ENCODE data around the gene RPS21.
A peak's percentile ranks its signal among the peaks of the same experiment; 100 is the strongest.

RPS21 gene

GRCh38 chr20:62396367-62397239, 9.7 kb downstream of the RPS21 start:
- no peak for DNase-seq (ENCODE audit: low read depth)

GRCh38 chr20:62398120-62398821, 11.4 kb downstream of the RPS21 start:
- DNase-seq (ENCODE audit: low read depth), result no peak

GRCh38 chr20:62400021-62400420, 13.1 kb downstream of the RPS21 start:
- no peak for DNase-seq (ENCODE audit: low read depth)

GRCh38 chr20:62400541-62400940, 13.6 kb downstream of the RPS21 start:
- DNase-seq (ENCODE audit: low read depth), result no peak

- no peak for DNase-seq (ENCODE audit: low read depth)
These were observed 14.5 kb downstream of the RPS21 start for GRCh38 chr20:62401331-62401779.

- no peak for DNase-seq (ENCODE audit: low read depth)
These were observed 15.7 kb downstream of the RPS21 start for GRCh38 chr20:62402456-62403150.

- DNase-seq (ENCODE audit: low read depth), result no peak
These were observed 16.4 kb downstream of the RPS21 start for GRCh38 chr20:62403331-62403730.

GRCh38 chr20:62404112-62404665, 17.3 kb downstream of the RPS21 start:
- no peak for DNase-seq (ENCODE audit: low read depth)

GRCh38 chr20:62404761-62405107, 17.8 kb downstream of the RPS21 start:
- no peak for DNase-seq (ENCODE audit: low read depth)

GRCh38 chr20:62405108-62405980, 18.4 kb downstream of the RPS21 start:
- peak; percentile 17 for DNase-seq (ENCODE audit: low read depth)

GRCh38 chr20:62405981-62406513, 19.1 kb downstream of the RPS21 start:
- no peak for DNase-seq (ENCODE audit: low read depth)

GRCh38 chr20:62406635-62407176, 19.8 kb downstream of the RPS21 start:
- no peak for DNase-seq (ENCODE audit: low read depth)

GRCh38 chr20:62407221-62407992, 20.5 kb downstream of the RPS21 start, which contains the start of gene CABLES2:
Gene CABLES2, minus strand, starts transcription at chr20:62407285. Its CDS starts 9 bp downstream, at chr20:62407276.
- DNase-seq (ENCODE audit: low read depth), result peak; percentile 87

- DNase-seq (ENCODE audit: low read depth), result no peak
These were observed 21.2 kb downstream of the RPS21 start for GRCh38 chr20:62408055-62408454.

GRCh38 chr20:62408640-62409039, 21.7 kb downstream of the RPS21 start:
- DNase-seq (ENCODE audit: low read depth), result no peak

GRCh38 chr20:62409086-62409853, 22.4 kb downstream of the RPS21 start:
- no peak for DNase-seq (ENCODE audit: low read depth)

- no peak for DNase-seq (ENCODE audit: low read depth)
These were observed 23.2 kb downstream of the RPS21 start for GRCh38 chr20:62409931-62410745.
